Ascending aorta (tissue), 2 donors: ENCODE results near the gene STXBP6. TPM values are rescaled to one million over a fixed set of nuclear protein-coding genes. Genes with fewer than 3 reads are reported as not detected.

ENCODE experiments used
- DNase-seq, 2 donors: peaks; one replicate each; pipeline ENCODE4 v3.0.0-alpha.2; 2019; ENCODE audit warnings: low spot score in 2 of 2
- H3K27ac ChIP-seq, 2 donors: fragments of 200-600 bp; sonication (generic); one replicate each; pipeline ENCODE4 v1.5.1; 2016 to 2017; ENCODE audit warnings: mild to moderate bottlenecking in 1 of 2
- H3K27me3 ChIP-seq: fragments of 200-600 bp; sonication (generic); one replicate; pipeline ENCODE4 v1.5.1; 2017
- H3K36me3 ChIP-seq, 2 donors: fragments of 200-600 bp; sonication (generic); one replicate each; pipeline ENCODE4 v1.5.1; 2016
- H3K4me1 ChIP-seq, 2 donors: fragments of 200-600 bp; sonication (generic); one replicate each; pipeline ENCODE4 v1.5.1; 2016 to 2017; ENCODE audit warnings: mild to moderate bottlenecking in 1 of 2
- H3K4me3 ChIP-seq, 2 donors: fragments of 200-600 bp; sonication (generic); one replicate each; pipeline ENCODE4 v1.5.1; 2016 to 2017; ENCODE audit warnings: mild to moderate bottlenecking in 1 of 2
- H3K9me3 ChIP-seq, 2 donors: fragments of 200-600 bp; sonication (generic); one replicate each; pipeline ENCODE4 v1.5.1; 2016
- CTCF ChIP-seq, 3 experiments: fragments of 200-600 bp in 2 of 3; fragments of 450-650 bp in 1 of 3; sonication (generic) in 2 of 3; IDR thresholded peaks; one replicate each; pipeline ENCODE4 v1.5.1; 2016 to 2019; ENCODE audit warnings: antibody characterized with exemption in 3 of 3, mild to moderate bottlenecking in 1 of 3, moderate library complexity in 1 of 3
- intact Hi-C: fragments of 100-400 bp; cut with DNase I; formaldehyde crosslinking; loops from one replicate; pipeline ENCODE4 v1.15.1; 2023
- total RNA-seq: library from RNA; depleted of rRNA; stranded (reverse); fragments of >200 nt; gene quantifications from one replicate; pipeline ENCODE4 v1.1.0, GENCODE V29; 2016

The STXBP6 gene
- total RNA-seq, 1 donor from 2014 or later = 0.21 TPM

- no peaks in the 10 kb centered on the region for H3K4me1 ChIP-seq
- no peaks in the 10 kb centered on the region for H3K27me3 ChIP-seq
- no peak overlapping the region for H3K4me3 ChIP-seq
- no peak for TF ChIP-seq CTCF (IDR thresholded peaks at IDR 0.05)
- H3K27ac ChIP-seq = no peak overlapping the region
- H3K9me3 ChIP-seq = no peaks in the 10 kb centered on the region
- intact Hi-C loops = no loop called here
- no peaks in the 10 kb centered on the region for H3K36me3 ChIP-seq
- DNase-seq = no peak
Measured at GRCh38 chr14:24818058-24818822, 231.7 kb downstream of the STXBP6 start.

DNA sequence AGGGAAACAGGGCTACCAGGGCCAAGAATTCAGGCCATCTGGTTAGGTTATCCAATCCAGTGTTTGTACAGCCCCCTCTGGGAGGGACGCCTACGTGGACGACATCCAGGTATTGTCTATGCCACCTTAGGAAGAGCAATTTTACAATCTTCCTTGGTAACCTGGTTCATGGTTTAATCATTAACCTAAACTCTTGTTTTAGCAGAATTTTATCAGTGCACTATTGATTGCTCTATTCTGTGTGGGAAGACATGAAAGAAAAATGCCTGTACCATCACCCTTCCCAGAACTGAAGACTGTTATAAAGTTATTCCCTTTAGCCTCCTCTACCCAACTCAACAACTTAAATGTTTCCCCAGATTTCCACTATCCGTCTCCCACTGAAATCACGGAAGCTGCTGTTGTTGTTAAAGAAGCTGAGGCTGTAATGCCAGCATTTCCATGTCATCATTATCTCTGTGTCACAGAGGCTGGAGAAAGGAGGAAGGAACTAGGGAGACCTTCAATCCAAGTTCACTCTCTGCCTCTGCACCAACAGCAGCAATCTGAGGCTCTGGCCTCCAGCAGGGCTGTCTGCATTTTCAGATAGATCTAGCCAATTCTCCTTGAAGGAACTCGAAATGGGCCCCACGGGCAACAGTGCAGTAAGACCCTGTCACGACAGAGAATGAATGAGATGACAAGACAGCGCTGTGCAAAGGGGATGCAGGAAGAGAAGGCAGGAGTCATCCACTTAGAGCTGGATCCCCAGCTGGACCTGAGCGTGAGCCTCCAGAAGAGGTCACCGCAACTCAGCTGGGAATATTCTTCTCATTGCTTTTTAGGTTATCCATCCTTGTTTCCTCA, 232.5 kb downstream of the STXBP6 start:
- H3K36me3 ChIP-seq = no peaks in the 10 kb centered on the region
- H3K27me3 ChIP-seq = no peaks in the 10 kb centered on the region
- TF ChIP-seq CTCF (IDR thresholded peaks at IDR 0.05) = peak in 1 of 3 experiments; percentile 13
- no peaks in the 10 kb centered on the region for H3K4me1 ChIP-seq
- DNase-seq = no peak
- H3K9me3 ChIP-seq = no peaks in the 10 kb centered on the region
- H3K27ac ChIP-seq = no peak overlapping the region
- no peak overlapping the region for H3K4me3 ChIP-seq
- intact Hi-C loops = no loop called here

DNA sequence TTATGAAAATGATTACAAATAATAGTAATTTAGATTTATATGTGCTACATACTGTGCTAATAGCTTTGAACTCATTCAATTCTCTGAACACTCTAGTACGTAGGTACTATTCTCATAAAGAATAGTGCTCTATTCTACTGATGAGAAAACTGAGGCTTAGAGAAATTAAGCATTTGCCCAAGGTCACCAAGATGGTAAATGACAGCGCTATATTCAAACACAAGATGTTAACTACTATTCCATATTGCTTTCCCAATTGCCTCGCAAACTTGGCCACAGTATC, 233.1 kb downstream of the STXBP6 start:
- H3K9me3 ChIP-seq = no peaks in the 10 kb centered on the region

DNA sequence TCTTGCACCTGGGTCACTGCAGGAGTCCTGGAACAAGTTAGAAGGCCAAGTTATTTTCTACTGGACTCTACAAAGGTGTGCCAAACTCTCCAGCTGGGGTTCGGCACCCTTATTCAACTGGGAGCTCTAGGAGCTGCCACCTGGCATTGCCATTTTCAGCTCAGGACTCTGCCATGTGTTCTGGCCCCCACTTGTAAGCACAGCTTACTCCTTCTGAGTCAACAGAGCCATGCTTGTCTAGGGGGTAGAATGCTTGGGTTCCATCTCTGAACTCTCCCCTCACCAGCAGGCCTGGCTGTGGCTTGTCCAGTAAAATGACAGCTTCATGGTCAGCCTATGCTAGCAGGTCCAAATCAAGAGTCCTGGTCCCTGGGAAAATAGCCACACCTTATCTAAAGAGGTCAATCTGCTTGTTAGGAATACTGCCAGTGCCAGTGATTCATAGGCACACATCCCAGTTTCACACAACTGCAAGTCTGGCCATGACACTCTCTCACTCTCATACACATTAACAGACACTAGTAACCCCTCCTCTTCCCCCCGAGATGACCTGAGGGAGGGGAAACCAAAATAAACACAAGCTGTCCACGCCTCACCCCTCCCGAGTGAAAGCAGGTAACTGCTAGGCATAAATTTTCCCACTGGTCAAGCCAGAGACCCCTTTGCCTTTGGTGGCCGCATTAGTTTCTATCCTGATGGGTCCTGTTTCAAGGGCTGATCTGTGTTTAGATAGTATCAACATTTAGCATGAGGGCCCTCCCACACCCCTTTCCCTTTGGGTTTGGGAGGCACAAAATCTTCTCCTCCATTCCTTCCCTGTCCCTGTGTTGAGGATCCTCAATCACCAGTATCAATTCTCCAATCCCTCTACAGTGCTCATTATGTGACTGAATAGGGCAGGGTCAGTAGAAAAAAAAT, 233.7 kb downstream of the STXBP6 start:
- intact Hi-C loops = no loop called here
- no peak overlapping the region for H3K4me3 ChIP-seq
- no peaks in the 10 kb centered on the region for H3K9me3 ChIP-seq
- no peaks in the 10 kb centered on the region for H3K27me3 ChIP-seq
- H3K4me1 ChIP-seq = no peaks in the 10 kb centered on the region
- H3K36me3 ChIP-seq = no peaks in the 10 kb centered on the region
- no peak for DNase-seq
- no peak for TF ChIP-seq CTCF (IDR thresholded peaks at IDR 0.05)
- H3K27ac ChIP-seq = no peak overlapping the region

More for the DNA sequence above, 233.1 kb downstream of the STXBP6 start:
- no peak overlapping the region for H3K27ac ChIP-seq
- H3K4me3 ChIP-seq = no peak overlapping the region
- H3K27me3 ChIP-seq = no peaks in the 10 kb centered on the region
- DNase-seq = no peak
- intact Hi-C loops = no loop called here
- TF ChIP-seq CTCF (IDR thresholded peaks at IDR 0.05) = no peak
- H3K36me3 ChIP-seq = no peaks in the 10 kb centered on the region
- H3K4me1 ChIP-seq = no peaks in the 10 kb centered on the region

GRCh38 chr14:24815543-24815942, 234.4 kb downstream of the STXBP6 start:
- no peak for TF ChIP-seq CTCF (IDR thresholded peaks at IDR 0.05)
- Histone ChIP-seq H3K27me3 (no peaks in the 10 kb centered on the region), H3K27ac (no peak overlapping the region), H3K9me3 (no peaks in the 10 kb centered on the region), H3K4me3 (no peak overlapping the region), H3K4me1 (no peaks in the 10 kb centered on the region), H3K36me3 (no peaks in the 10 kb centered on the region)
- intact Hi-C loops = no loop called here
- DNase-seq = no peak
